ENCODE data around the gene TMEM167B. TPM values are rescaled to one million over a fixed set of nuclear protein-coding genes. Genes with fewer than 3 reads are reported as not detected.

The TMEM167B gene
- total and polyA plus RNA-seq, 2 of the 4 experiments (the other 2 are of a cell fraction): 21.6 to 32.1 TPM

DNA sequence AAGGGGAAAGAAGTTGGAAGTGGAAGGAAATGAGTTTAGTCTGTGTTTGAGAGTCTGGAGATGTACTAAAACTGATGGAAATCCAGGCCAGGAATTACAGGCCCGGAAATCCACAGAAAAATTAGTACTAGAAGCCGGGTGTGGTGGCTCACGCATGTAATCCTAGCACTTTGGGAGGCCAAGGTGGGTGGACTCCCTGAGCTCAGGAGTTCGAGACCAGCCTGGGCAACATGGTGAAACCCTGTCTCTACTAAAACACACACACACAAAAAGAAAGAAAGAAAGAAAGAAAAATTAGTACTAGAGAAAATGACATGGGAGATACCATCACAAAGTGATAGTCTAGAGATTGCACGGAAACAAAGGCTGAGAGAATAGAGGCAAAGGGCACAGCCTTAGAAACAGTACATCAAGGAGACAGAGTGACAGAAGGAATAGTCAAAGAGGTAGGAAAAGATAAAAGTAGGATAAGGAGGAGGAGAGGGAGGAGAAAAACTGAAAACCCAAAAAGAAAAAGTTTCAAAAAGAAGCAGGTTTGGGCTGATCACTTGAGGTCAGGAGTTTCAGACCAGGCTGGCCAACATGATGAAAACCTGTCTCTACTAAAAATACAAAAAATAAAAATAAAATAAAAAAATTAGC is 10.0 kb upstream of the TMEM167B start:
- Histone ChIP-seq H3K14ac (replicated peaks; ENCODE audit: low read depth, low read length) (no peak overlapping the region), H3K36me3 (ENCODE audit: control insufficient read depth, insufficient read depth, low read length) (no peaks in the 10 kb centered on the region), H2AK9ac (replicated peaks; ENCODE audit: low read depth, low read length, poor library complexity) (no peak overlapping the region), H2BK5ac (ENCODE audit: low read depth, low read length, poor library complexity, severe bottlenecking) (no peak overlapping the region), H3K4me2 (ENCODE audit: low read depth, low read length) (no peak overlapping the region), H3K9me1 (ENCODE audit: insufficient read depth, low read length) (no peaks in the 10 kb centered on the region), H3K4me1 (ENCODE audit: control insufficient read depth, insufficient read depth, low read length) (no peaks in the 10 kb centered on the region), H3K4me3 (ENCODE audit: insufficient read depth, low read depth, low read length) (no peak overlapping the region), H2BK20ac (ENCODE audit: low read depth, low read length) (no peak overlapping the region), H2AK5ac (ENCODE audit: low read depth, low read length) (no peak overlapping the region), H3K27ac (ENCODE audit: insufficient read depth, low read length) (no peak overlapping the region), H3K79me1 (ENCODE audit: low read depth in 1 of 2, low read length in 2 of 2) (peaks cover 2 to 3% of the 10 kb centered on the region in 2 experiments; a peak in 3 of 4 replicates), H3K23ac (ENCODE audit: low read depth, low read length) (no peak overlapping the region), H4K8ac (ENCODE audit: low read depth in 2 of 2, low read length in 2 of 2) (no peak overlapping the region), H4K91ac (ENCODE audit: insufficient read depth, low read depth, low read length) (no peak overlapping the region), H3K9ac (ENCODE audit: low read depth, low read length) (no peak overlapping the region), H4K20me1 (ENCODE audit: insufficient read depth, low read length) (no peaks in the 10 kb centered on the region), H4K5ac (ENCODE audit: low read depth, low read length) (no peak overlapping the region), H3K56ac (ENCODE audit: extremely low read depth, insufficient read depth, low read length) (no peak overlapping the region), H2AFZ (replicated peaks; ENCODE audit: low read length, poor library complexity) (no peak overlapping the region), H3K27me3 (ENCODE audit: control insufficient read depth, insufficient read depth, low read length) (no peaks in the 10 kb centered on the region), H2BK120ac (ENCODE audit: low read depth, low read length) (no peak overlapping the region), H3K9me3 (ENCODE audit: control insufficient read depth, insufficient read depth, low read length) (no peaks in the 10 kb centered on the region), H3K18ac (ENCODE audit: low read depth, low read length) (no peak overlapping the region), H2BK15ac (ENCODE audit: low read depth, low read length) (no peak overlapping the region), H3K4ac (ENCODE audit: low read depth, low read length) (no peak overlapping the region)
- ChIA-PET POLR2A (ENCODE audit: unreplicated experiment) (no interaction called here), CTCF (no interaction called here)
- dilution Hi-C loops (cut with HindIII; ENCODE audit: low sequenced_read_pairs, unreplicated experiment) (no loop called here), in situ Hi-C loops (cut with MboI; ENCODE audit: low sequenced_read_pairs) (no loop called here), intact Hi-C loops (cut with micrococcal nuclease) (no loop called here)
- TF ChIP-seq RFX5 (IDR thresholded peaks at IDR 0.05; ENCODE audit: low read depth, low read length) (no peak), MAZ (IDR thresholded peaks at IDR 0.05; ENCODE audit: borderline replicate concordance, low read depth, low read length) (no peak), BHLHE40 (IDR thresholded peaks at IDR 0.05; ENCODE audit: low read depth, low read length) (no peak), FOS (IDR thresholded peaks at IDR 0.05; ENCODE audit: low read depth, low read length) (no peak), SMC3 (IDR thresholded peaks at IDR 0.05; ENCODE audit: low read depth, low read length) (no peak), MXI1 (IDR thresholded peaks at IDR 0.05; ENCODE audit: borderline replicate concordance, low read depth, low read length) (no peak)
- WGBS, 2 experiments (ENCODE audit: extremely low coverage in 2 of 2, insufficient read length in 1 of 2): 100% methylated on average over 1 of the region's 5 CpGs; no CpG with 5 or more reads in 1 of the 2 experiments
- DNase-seq (no peak), ATAC-seq (ENCODE audit: low read depth) (no peak)
- no TSS peak for BruUV-seq (replicated peaks)
